ENCODE results near the gene SHC1.

The SHC1 gene

GRCh38 chr1:154973344-154974101 lies 3.0 kb upstream of the SHC1 start:
- peak; percentile 94 for DNase-seq

GRCh38 chr1:154972517-154973343 lies 2.2 kb upstream of the SHC1 start:
- DNase-seq: peak; percentile 29

- no peak for DNase-seq
These were observed 1.6 kb upstream of the SHC1 start for GRCh38 chr1:154972213-154972516.

- no peak for DNase-seq
These were observed 923 bp upstream of the SHC1 start for GRCh38 chr1:154971341-154971998.

- no peak for DNase-seq
These were observed 591 bp downstream of the SHC1 start for GRCh38 chr1:154969860-154970452.

GRCh38 chr1:154969246-154969645 lies 1.3 kb downstream of the SHC1 start:
- DNase-seq: no peak

- no peak for DNase-seq
These were observed 1.8 kb downstream of the SHC1 start for GRCh38 chr1:154968731-154969130.

GRCh38 chr1:154967331-154967950 lies 3.1 kb downstream of the SHC1 start:
- DNase-seq: no peak

- no peak for DNase-seq
These were observed 4.4 kb downstream of the SHC1 start for GRCh38 chr1:154966111-154966510.

GRCh38 chr1:154964359-154964758 lies 6.2 kb downstream of the SHC1 start:
- DNase-seq: no peak

GRCh38 chr1:154963643-154964042 lies 6.9 kb downstream of the SHC1 start:
- DNase-seq: no peak

GRCh38 chr1:154962795-154963330 lies 7.7 kb downstream of the SHC1 start:
- DNase-seq: no peak

GRCh38 chr1:154962156-154962749 lies 8.3 kb downstream of the SHC1 start:
- DNase-seq: peak; percentile 45

GRCh38 chr1:154961207-154962155 lies 9.1 kb downstream of the SHC1 start, which contains the start of gene PYGO2:
Gene PYGO2 (minus strand): TSS chr1:154961782. CDS start chr1:154961576, 206 bp downstream.
- DNase-seq: peak; percentile 87

- no peak for DNase-seq
These were observed 10.0 kb downstream of the SHC1 start for GRCh38 chr1:154960446-154961136.

- DNase-seq: no peak
These were observed 11.1 kb downstream of the SHC1 start for GRCh38 chr1:154959426-154959780.

GRCh38 chr1:154958681-154959425 lies 11.7 kb downstream of the SHC1 start:
- no peak for DNase-seq

GRCh38 chr1:154958036-154958435 lies 12.5 kb downstream of the SHC1 start:
- DNase-seq: no peak

- no peak for DNase-seq
These were observed 13.4 kb downstream of the SHC1 start for GRCh38 chr1:154957091-154957657.

Measured in CD4-positive, alpha-beta T cell treated with Interleukin-12 subunit alpha and Interleukin-12 subunit beta, for 1 hour (primary cell).